Measurements from ENCODE around the gene OR7G3. TPM values are rescaled to one million over a fixed set of nuclear protein-coding genes. Genes with fewer than 3 reads are reported as not detected.

The OR7G3 gene
- total and polyA plus RNA-seq, 12 donors = not detected

DNA sequence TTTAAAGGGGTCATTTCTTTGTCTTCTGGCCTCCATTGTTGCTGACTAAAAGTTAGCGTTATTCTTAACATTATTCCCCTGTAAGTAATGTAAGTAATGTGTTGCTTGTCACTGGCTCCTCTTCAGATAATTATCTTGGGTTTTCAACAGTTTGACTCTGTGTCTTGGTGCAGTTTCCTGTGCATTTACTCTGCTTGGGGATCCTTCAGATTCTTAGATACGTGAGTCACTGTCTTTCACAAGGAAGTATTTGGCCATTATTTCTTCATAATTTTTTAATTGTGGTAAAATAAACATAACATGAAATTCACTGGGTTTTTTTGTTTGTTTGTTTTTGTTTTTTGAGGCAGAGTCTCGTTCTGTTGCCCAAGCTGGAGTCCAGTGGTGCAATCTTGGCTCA lies 38.5 kb upstream of the OR7G3 start:
- ATAC-seq = no peak
- Histone ChIP-seq H3K36me3 (peaks cover 6 to 71% (median 38%) of the 10 kb centered on the region in 9 donors), H3K4me3 (no peak overlapping the region), H3K27ac (no peak overlapping the region), H3K27me3 (no peaks in the 10 kb centered on the region), H3K9me3 (peaks cover 0 to 21% (median 0%) of the 10 kb centered on the region in 11 donors), H3K4me1 (peaks cover 0 to 3% (median 0%) of the 10 kb centered on the region in 9 donors)
- intact Hi-C loops (cut with DNase I) = no loop called here
- TF ChIP-seq, protein P1, sequence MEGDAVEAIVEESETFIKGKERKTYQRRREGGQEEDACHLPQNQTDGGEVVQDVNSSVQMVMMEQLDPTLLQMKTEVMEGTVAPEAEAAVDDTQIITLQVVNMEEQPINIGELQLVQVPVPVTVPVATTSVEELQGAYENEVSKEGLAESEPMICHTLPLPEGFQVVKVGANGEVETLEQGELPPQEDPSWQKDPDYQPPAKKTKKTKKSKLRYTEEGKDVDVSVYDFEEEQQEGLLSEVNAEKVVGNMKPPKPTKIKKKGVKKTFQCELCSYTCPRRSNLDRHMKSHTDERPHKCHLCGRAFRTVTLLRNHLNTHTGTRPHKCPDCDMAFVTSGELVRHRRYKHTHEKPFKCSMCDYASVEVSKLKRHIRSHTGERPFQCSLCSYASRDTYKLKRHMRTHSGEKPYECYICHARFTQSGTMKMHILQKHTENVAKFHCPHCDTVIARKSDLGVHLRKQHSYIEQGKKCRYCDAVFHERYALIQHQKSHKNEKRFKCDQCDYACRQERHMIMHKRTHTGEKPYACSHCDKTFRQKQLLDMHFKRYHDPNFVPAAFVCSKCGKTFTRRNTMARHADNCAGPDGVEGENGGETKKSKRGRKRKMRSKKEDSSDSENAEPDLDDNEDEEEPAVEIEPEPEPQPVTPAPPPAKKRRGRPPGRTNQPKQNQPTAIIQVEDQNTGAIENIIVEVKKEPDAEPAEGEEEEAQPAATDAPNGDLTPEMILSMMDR (IDR thresholded peaks at IDR 0.05) = no peak
- no peak for DNase-seq
- WGBS, 2 donors = 94% methylated on average over 3 of the region's 3 CpGs

DNA sequence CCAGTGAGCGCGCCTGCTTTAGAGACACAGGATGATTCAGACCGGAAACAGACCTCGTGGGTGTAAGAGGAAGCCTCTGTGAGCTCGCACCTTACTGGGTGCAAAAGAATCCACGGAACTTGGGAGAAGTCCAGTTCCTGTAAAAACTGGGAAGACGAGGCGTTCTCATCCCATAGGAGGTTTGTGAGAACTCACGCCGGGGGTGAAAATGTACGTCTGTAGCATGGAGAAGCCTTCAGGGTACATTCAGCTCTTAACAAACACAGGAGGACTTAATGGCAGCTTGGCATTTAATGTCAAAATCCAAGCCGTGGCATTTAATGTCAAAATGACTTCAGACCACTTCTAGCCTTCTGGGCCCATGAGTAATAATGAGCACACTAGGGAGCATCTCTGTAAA lies 34.7 kb upstream of the OR7G3 start:
- ATAC-seq = no peak
- H3K9me3 ChIP-seq = peaks cover 0 to 26% (median 0%) of the 10 kb centered on the region in 11 donors
- no peaks in the 10 kb centered on the region for H3K27me3 ChIP-seq
- H3K4me3 ChIP-seq = no peak overlapping the region
- TF ChIP-seq, protein P1 (IDR thresholded peaks at IDR 0.05) = no peak
- WGBS, 2 donors = 97 to 98% methylated on average over 12 of the region's 12 CpGs
- intact Hi-C loops (cut with DNase I) = no loop called here
- no peak overlapping the region for H3K27ac ChIP-seq
- H3K36me3 ChIP-seq = peaks cover 6 to 99% (median 74%) of the 10 kb centered on the region in 9 donors
- no peak for DNase-seq
- no peaks in the 10 kb centered on the region for H3K4me1 ChIP-seq

DNA sequence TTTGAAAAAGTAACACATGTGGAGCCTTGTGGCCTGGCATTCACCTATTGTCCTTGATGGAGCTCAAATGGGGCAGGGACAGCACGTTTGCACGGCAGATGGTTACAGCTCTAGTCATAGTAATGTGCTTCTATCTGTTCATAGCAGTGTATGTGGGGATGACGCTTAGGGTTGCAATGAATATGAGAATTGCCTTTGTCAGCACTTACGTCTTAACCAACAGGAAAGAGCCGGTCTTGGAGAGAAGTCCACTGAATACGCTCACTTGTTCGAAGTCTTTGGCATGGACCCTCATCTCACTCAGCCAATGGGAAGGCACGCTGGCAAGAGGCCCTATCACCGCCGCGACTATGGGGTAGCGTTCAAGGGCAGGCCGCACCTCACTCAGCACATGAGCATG lies 33.1 kb upstream of the OR7G3 start:
- Histone ChIP-seq H3K27ac (no peak overlapping the region), H3K36me3 (peaks cover 6 to 99% (median 80%) of the 10 kb centered on the region in 9 donors), H3K27me3 (no peaks in the 10 kb centered on the region), H3K4me3 (no peak overlapping the region), H3K9me3 (peaks cover 0 to 39% (median 8%) of the 10 kb centered on the region in 11 donors), H3K4me1 (no peaks in the 10 kb centered on the region)
- DNase-seq (no peak), ATAC-seq (no peak)
- TF ChIP-seq, protein P1 (IDR thresholded peaks at IDR 0.05) = no peak
- 97 to 98% methylated on average over 13 of the region's 13 CpGs for WGBS, 2 donors
- intact Hi-C loops (cut with DNase I) = no loop called here

DNA sequence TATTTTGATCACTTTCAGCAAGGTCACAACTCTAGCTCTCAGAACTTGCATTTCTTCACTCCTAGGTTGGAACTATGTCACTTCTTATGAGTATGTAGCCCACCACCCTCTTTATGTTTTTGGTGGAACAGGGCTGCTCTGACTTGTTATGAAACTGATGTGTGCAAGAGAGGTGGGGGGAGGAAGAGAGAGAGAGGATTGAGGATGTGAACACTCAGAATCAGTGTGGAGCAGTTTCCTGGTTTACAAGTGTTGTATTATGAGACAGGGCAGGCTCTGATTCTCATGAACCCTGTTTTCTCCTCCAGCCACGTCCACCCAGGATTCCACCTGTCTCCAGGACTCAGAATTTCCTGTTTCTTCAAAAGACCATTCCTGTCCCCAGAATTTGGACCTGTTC lies 29.6 kb upstream of the OR7G3 start:
- no peaks in the 10 kb centered on the region for H3K4me1 ChIP-seq
- no peak overlapping the region for H3K4me3 ChIP-seq
- no peak for ATAC-seq
- peaks cover 3 to 87% (median 63%) of the 10 kb centered on the region in 9 donors for H3K36me3 ChIP-seq
- intact Hi-C loops (cut with DNase I) = no loop called here
- TF ChIP-seq, protein P1 (IDR thresholded peaks at IDR 0.05) = no peak
- WGBS, 2 donors = 87 to 89% methylated on average over 1 of the region's 1 CpG
- H3K27ac ChIP-seq = no peak overlapping the region
- no peak for DNase-seq
- H3K9me3 ChIP-seq = peaks cover 0 to 59% (median 13%) of the 10 kb centered on the region in 11 donors
- no peaks in the 10 kb centered on the region for H3K27me3 ChIP-seq

Data from heart right ventricle (tissue), 16 donors.